ENCODE results near the gene CHST11.

The CHST11 gene

DNA sequence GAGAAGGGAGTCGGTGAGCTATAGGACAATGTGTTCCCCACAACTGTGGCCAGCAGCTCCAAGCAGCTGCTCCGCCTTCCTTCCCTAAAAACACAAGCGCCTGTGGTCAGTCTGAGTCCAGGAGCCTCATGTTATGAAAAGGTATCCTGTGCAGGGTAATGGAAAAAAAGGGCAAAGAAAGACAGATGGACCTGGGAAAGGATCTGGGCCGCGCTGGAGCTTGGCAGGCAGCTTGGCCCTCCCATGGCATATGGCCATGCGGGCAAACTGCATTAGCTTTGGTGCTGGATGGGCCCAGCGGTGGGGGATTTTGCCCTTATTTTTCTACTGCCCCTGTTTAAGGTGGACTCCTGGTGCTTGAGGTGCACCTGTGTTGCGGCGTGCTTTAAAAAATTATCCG lies 23.7 kb upstream of the CHST11 start:
- DNase-seq (ENCODE audit: low spot score), result no peak

DNA sequence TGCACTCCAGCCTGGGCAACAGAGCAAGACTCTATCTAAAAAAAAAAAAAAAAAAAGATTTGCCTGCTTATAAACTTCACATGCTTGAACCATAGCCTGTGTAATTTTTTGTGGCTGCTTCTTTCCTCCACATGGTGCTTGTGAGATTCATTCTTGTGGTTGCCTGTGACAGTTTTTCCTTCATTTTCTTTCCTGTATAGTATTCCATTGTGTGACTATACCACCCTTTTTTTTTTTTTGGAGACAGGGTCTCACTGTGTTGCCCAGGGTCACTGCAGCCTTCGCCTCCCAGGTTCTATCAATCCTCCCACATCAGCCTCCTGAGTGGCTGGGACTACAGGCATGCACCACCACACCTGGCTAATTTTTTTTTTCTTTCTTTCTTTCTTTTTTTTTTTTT lies 22.6 kb upstream of the CHST11 start:
- no peak for DNase-seq (ENCODE audit: low spot score)

DNA sequence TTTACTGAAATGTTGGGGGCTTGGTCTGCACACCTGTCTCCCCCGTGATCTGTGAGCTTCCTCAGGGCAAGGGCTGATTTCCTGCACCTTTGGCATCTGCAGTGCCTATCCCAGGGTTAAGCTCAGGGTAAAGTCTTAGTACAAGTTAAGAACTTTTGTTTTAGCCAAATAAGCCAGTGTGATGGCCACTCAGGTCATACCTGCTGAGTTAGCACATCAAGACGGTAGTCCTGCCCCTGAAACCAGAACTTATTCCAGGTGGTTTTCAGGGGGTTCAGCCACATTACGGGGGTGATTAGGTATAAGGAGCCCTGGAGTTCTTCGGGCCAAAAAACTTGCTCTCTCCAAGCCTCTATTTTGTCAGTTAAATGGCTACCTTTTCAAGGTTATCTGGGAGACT lies 21.6 kb upstream of the CHST11 start:
- DNase-seq (ENCODE audit: low spot score), result no peak

DNA sequence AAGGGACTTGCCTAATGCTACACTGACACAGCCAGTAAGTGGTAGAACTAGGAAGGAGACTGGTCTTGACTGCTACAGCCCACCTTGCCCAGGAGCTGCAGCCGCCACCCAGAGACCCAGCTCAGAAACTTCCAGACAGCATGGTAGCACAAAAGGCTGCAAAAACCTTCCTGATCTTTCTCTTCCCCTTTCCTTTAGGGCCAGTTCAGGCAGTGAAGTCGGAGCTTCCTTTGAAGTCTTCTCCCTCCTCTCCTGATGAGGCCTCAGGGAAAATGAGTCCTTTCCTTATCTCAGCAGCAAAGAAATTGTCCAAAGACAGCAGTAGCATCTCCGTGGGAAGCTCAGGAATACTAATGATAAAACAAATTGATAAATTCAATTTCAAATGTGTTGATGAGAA lies 21.0 kb upstream of the CHST11 start:
- DNase-seq (ENCODE audit: low spot score), result no peak

DNA sequence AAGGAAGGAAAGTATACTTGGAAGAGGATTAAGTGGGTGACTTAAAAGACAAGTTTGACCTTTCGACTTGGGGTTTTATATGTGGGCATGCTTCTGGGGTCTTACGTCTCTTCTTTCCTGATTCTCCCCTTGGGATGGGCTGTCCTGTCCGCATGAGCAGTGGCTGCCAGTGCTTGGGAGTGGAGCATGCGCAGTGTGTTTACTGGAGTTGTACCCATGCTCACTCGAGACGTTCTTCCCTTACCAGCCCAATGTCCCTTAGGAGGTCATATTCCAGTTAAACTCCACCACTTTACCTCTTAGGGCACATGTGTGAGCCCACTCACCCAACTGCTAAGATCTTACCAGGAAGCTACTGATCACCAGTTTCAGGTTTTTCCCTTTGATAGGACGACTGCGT lies 20.0 kb upstream of the CHST11 start:
- no peak for DNase-seq (ENCODE audit: low spot score)

- DNase-seq (ENCODE audit: low spot score), result no peak
These were observed 18.6 kb upstream of the CHST11 start for GRCh38 chr12:104438134-104438533.

GRCh38 chr12:104439137-104439536 lies 17.6 kb upstream of the CHST11 start:
- no peak for DNase-seq (ENCODE audit: low spot score)

- no peak for DNase-seq (ENCODE audit: low spot score)
These were observed 13.7 kb upstream of the CHST11 start for GRCh38 chr12:104443008-104443407.

DNA sequence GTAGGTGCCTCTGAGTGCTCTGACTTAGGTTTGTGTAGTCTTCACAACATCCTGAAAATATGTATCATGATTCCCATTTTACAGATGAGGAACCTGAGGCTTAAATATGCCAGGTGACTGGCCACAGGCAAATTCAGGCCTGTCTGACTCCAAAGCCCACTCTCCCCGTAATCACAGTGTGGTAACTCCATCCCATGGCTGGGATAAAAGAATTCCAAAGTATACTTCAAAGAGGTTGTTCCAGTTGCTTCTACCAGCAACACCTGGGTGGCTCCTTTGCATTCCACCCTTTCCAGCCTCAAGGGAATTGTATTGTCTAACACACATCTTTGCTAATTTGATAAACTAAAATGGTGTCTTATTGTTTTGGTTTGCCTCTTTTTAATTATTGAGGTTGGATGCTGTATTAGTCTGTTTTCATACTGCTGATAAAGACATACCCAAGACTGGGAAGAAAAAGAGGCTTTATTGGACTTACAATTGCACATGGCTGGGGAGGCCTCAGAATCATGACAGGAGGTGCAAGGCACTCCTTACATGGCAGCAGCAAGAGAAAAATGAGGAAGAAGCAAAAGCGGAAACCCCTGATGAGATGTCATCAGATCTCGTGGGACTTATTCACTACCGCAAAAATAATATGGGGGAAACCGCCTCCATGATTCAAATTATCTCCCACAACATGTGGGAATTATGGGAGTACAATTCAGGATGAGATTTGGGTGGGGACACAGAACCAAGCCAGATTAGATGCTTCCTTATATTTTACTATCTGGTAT lies 9.9 kb upstream of the CHST11 start:
- no peak for DNase-seq (ENCODE audit: low spot score)

- DNase-seq (ENCODE audit: low spot score), result no peak
These were observed 8.7 kb upstream of the CHST11 start for GRCh38 chr12:104448031-104448430.

GRCh38 chr12:104448451-104448850 lies 8.3 kb upstream of the CHST11 start:
- no peak for DNase-seq (ENCODE audit: low spot score)

- DNase-seq (ENCODE audit: low spot score), result no peak
These were observed 6.0 kb upstream of the CHST11 start for GRCh38 chr12:104450700-104451099.

GRCh38 chr12:104452087-104452486 lies 4.7 kb upstream of the CHST11 start:
- DNase-seq (ENCODE audit: low spot score), result no peak

DNA sequence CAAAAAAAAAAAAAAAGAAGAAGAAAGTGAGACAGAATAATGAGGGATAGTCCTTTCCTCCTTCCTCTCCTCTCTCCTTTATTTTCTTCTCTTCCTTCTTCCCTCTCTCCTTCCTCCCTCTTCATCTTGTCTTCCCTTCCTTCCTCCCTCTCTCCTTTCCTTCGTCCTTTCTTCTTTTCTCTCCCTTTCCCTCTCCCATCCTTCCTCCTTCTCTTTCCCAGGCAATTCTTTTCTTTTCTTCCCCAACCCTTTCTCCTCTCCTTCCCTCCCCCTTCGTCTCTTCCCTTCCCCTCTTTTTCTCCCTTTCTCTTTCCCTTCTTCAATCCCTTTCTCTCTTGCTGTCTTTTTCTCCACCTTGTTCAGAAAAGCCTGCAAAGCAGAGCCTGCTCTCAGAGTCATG lies 3.6 kb upstream of the CHST11 start:
- no peak for DNase-seq (ENCODE audit: low spot score)

GRCh38 chr12:104454997-104455396 lies 1.8 kb upstream of the CHST11 start:
- peak; percentile 75 for DNase-seq (ENCODE audit: low spot score)

- DNase-seq (ENCODE audit: low spot score), result no peak
These were observed 951 bp upstream of the CHST11 start for GRCh38 chr12:104455578-104456416.

DNA sequence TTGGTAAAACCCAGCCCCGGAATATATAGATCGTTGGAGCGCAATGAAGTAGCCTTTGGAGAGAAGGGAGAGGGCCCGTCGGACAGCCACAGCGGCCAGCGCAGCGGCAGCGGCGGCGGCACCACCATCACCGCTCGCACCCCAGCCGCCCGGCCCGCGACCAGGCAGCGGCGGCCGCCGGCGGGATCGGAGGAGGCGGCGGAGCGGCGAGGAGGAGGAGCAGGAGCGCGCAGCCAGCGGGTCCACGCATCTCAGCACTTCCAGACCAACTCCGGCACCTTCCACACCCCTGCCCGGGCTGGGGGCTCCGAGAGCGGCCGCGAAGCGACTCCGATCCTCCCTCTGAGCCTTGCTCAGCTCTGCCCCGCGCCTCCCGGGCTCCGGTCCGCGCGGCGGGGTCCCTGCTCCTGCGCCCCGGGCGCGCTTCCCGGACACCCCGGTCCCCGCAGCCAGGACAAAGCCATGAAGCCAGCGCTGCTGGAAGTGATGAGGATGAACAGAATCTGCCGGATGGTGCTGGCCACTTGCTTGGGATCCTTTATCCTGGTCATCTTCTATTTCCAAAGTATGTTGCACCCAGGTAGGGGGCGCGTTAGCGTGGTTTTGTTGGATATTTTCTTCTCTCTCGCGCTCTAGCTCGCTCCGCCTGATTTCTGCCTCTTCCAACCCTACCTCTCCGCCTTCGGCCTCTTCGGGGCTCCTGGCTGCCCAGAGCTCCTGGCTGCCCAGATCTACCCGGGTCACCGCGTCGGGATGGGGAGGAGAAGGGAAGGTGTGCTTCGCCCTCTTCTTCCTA lies 400 bp downstream of the CHST11 start:
- peak; percentile 58 for DNase-seq (ENCODE audit: low spot score)

DNA sequence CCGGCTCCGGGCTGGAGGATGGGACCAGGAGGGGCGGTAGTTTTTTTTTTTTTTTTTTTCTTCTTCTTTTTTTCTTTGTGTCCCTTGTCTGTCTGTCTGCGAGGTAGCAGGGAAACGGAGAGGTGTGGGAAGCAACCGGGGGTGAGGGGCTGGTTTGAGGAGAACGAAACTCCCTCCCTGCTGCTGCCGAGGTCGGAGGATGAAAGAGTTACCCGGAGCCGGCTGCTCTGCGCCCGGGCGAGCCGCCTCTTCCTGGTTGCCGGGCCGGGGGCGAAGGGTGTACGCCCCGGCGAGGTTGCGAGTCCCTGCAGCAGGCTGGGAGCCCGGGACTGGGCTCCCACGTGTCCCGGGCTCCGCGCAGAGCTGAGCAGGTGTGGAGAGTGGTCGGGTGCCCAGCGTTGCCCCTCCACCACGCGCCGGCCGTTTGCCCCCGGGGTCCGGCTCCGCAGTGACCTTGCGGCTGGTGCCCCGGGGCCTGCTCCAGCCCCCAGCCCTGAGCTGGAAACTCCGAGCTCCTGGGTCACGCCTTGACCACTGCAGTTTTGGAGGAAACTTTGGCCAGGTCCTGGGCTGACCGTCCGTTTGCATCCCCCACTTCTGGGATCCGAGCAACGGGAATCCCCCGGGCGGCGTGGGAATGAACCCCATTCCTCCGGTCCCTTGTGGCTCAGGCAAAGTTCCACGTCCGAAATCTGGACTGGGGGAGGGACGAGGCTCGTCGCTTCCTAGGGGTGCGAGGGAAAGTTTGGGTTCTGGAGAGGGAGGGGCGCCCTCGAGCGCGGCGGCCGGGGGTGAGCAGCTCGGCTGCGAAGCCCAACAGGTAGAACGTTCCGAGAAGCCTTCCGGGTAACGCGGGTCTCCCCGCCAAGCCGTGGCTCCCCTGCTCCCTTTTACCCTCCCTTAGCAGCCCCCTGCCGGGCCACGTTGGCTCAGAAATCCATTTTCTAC lies 1.3 kb downstream of the CHST11 start:
- peak; percentile 19 for DNase-seq (ENCODE audit: low spot score)

DNA sequence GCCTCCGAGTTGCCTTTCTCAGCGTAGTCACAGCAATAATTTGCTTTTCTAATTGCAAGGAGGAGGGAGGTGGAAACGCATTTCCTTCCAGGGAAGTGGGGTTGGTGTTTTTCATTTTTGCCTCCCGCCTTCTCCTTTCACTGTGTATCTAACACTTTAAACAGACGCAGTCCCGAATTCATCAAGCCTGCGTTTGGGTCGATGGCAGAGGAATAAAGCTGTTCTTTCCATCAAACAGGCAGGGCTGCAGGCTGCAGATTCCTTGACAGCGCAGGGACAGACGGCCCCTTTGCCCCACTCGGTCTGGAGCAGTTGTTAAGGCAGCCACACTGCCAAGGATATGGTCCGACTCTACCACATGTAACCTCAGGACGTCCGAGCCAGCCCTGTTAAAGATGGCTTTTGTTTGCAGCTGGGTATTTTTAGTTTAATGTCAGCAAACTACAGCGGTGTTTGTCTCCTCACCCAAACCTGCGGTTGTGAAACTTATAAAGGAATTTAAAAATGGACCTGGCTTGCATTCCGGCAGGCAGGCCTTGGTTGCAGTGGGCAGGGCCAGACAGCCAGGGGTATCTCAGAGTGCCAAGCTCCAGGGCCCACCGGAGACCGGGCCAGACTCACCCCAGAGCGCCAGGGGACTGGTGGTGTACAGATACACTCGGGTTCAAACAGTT lies 2.1 kb downstream of the CHST11 start:
- peak; percentile 37 for DNase-seq (ENCODE audit: low spot score)

DNA sequence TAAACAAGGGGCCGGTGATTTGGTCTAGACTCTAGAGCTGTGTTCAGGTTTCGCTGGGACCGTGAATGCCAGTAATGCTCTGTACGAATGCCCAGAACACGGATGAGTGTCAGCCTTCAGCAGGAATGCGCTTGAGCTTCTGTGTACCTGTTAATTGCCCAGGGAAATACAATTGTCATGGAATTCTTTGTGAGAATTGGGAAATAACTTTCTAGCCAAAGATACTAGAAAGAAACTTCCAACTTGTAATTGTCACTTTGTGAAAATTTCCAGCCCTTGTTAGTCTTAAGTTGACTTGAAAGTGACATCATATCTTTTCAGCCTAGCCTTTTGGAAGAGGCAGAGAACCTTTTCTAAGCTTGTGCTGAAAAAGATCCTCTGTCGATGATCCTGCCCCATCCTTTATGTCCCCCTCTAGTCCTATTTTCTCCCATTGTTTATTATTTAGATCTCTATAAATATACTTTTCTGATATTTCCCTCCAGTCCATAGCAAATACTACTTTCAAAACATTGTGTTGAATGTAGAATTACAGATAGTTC lies 2.7 kb downstream of the CHST11 start:
- DNase-seq (ENCODE audit: low spot score), result no peak
